Inferior parietal cortex (tissue), 1 donor: ENCODE results near the gene PTER.

Source experiments
- DNase-seq: peaks from one replicate; pipeline ENCODE4 v3.0.0-alpha.2; 2016; ENCODE audit errors: extremely low spot score

The PTER gene

GRCh38 chr10:16470747-16471146, 33.9 kb downstream of the PTER start:
- DNase-seq = no peak

GRCh38 chr10:16472828-16473227, 36.0 kb downstream of the PTER start:
- DNase-seq = no peak

GRCh38 chr10:16477757-16478156, 40.9 kb downstream of the PTER start:
- no peak for DNase-seq

GRCh38 chr10:16478801-16479200, 42.0 kb downstream of the PTER start:
- no peak for DNase-seq

- no peak for DNase-seq
Observed at GRCh38 chr10:16481052-16481728, 44.4 kb downstream of the PTER start.

GRCh38 chr10:16483241-16483917, 46.6 kb downstream of the PTER start:
- DNase-seq = no peak

- no peak for DNase-seq
Observed at GRCh38 chr10:16490511-16490910, 53.7 kb downstream of the PTER start.

- DNase-seq = no peak
Observed at GRCh38 chr10:16491933-16492332, 55.1 kb downstream of the PTER start.

- DNase-seq = no peak
Observed at GRCh38 chr10:16493884-16494536, 57.2 kb downstream of the PTER start.

- DNase-seq = no peak
Observed at GRCh38 chr10:16497911-16498310, 61.1 kb downstream of the PTER start.

- DNase-seq = no peak
Observed at GRCh38 chr10:16505161-16505560, 68.4 kb downstream of the PTER start.

GRCh38 chr10:16509996-16510395, 73.2 kb downstream of the PTER start:
- no peak for DNase-seq

- DNase-seq = no peak
Observed at GRCh38 chr10:16510843-16511242, 74.0 kb downstream of the PTER start.

GRCh38 chr10:16518822-16519221, 82.0 kb downstream of the PTER start:
- DNase-seq = no peak

GRCh38 chr10:16519250-16519907, 82.6 kb downstream of the PTER start:
- no peak for DNase-seq

GRCh38 chr10:16519908-16520861, 83.4 kb downstream of the PTER start:
- no peak for DNase-seq

GRCh38 chr10:16520900-16521299, 84.1 kb downstream of the PTER start:
- DNase-seq = no peak

- DNase-seq = no peak
Observed at GRCh38 chr10:16521311-16522016, 84.7 kb downstream of the PTER start, which contains the start of gene C1QL3. C1QL3 (minus strand) TSS chr10:16521879; CDS start chr10:16521065, 814 bp downstream.

GRCh38 chr10:16527452-16527851, 90.6 kb downstream of the PTER start:
- no peak for DNase-seq

GRCh38 chr10:16529853-16530252, 93.0 kb downstream of the PTER start:
- no peak for DNase-seq

- no peak for DNase-seq
Observed at GRCh38 chr10:16536155-16536554, 99.3 kb downstream of the PTER start.
